Stimulated activated CD4-positive, alpha-beta T cell treated with anti-CD3 and anti-CD28 coated beads, Interleukin-2, amount 100 ng/mL, for 48 hours (primary cell): ENCODE results near the gene RSRC2.
"Not testable (repeated sequence)": the region's sequence is repeated elsewhere in the genome, so short reads cannot be mapped to it uniquely, and the experiment has no call there.

Source experiments
- DNase-seq, 2 donors: peaks; one replicate each; pipeline ENCODE4 v3.0.0-alpha.2; 2020

The RSRC2 gene

GRCh38 chr12:122517877-122518276 lies 8.9 kb downstream of the RSRC2 start:
- no peak for DNase-seq

GRCh38 chr12:122516544-122517361 lies 10.0 kb downstream of the RSRC2 start:
- no peak for DNase-seq

- no peak for DNase-seq
These were observed 11.5 kb downstream of the RSRC2 start for GRCh38 chr12:122515275-122515674.

GRCh38 chr12:122513660-122514059 lies 13.1 kb downstream of the RSRC2 start:
- no peak for DNase-seq

GRCh38 chr12:122513028-122513427 lies 13.7 kb downstream of the RSRC2 start:
- DNase-seq, result not testable (repeated sequence)

- no peak for DNase-seq
These were observed 18.6 kb downstream of the RSRC2 start for GRCh38 chr12:122508163-122508562.

- DNase-seq, result no peak
These were observed 20.3 kb downstream of the RSRC2 start for GRCh38 chr12:122506393-122506938.

GRCh38 chr12:122505419-122506051 lies 21.2 kb downstream of the RSRC2 start:
- DNase-seq, result no peak

GRCh38 chr12:122503783-122504590 lies 22.7 kb downstream of the RSRC2 start:
- DNase-seq, result no peak

- no peak for DNase-seq
These were observed 23.5 kb downstream of the RSRC2 start for GRCh38 chr12:122503147-122503751.

GRCh38 chr12:122501489-122501989 lies 25.2 kb downstream of the RSRC2 start:
- no peak for DNase-seq

- peak; percentile 94 to 96 for DNase-seq
These were observed 25.8 kb downstream of the RSRC2 start, which contains the start of gene ZCCHC8 for GRCh38 chr12:122500685-122501488. Gene ZCCHC8 (minus strand): TSS chr12:122500932. CDS start chr12:122500840, 92 bp downstream.

GRCh38 chr12:122499991-122500684 lies 26.6 kb downstream of the RSRC2 start:
- peak; percentile 26 to 28 for DNase-seq

- DNase-seq, result no peak
These were observed 31.5 kb downstream of the RSRC2 start for GRCh38 chr12:122495258-122495657.

- DNase-seq, result not testable (repeated sequence)
These were observed 33.5 kb downstream of the RSRC2 start for GRCh38 chr12:122493222-122493621.

- DNase-seq, result no peak
These were observed 34.7 kb downstream of the RSRC2 start for GRCh38 chr12:122491991-122492390.

GRCh38 chr12:122489038-122489437 lies 37.7 kb downstream of the RSRC2 start:
- no peak for DNase-seq

- DNase-seq, result not testable (repeated sequence)
These were observed 38.9 kb downstream of the RSRC2 start for GRCh38 chr12:122487807-122488206.

- DNase-seq, result no peak
These were observed 39.8 kb downstream of the RSRC2 start for GRCh38 chr12:122486805-122487426.

GRCh38 chr12:122486360-122486759 lies 40.4 kb downstream of the RSRC2 start:
- not testable (repeated sequence) for DNase-seq
